ENCODE data around the gene ATXN7.

DNA sequence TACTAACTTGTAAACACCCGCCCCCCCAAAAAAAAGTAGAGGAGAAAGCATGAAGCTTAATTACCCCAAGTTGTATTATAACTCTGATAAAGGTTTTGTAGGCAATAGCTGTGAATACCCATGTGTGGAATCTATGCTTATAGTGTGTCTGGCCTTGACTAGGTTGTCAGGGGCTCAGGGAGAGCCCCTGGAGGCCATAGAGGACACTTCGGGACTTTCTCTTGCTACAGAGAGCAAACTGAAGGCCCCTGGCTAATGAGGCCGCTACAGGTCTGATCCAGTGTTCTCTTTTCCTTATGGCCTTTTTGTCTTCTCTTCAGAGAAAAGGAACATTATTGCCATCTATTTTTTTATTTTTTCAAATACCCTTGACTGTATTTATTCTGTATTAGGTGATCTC lies 67.6 kb downstream of the ATXN7 start:
- TF ChIP-seq CTCF (IDR thresholded peaks at IDR 0.05; ENCODE audit: poor library complexity, severe bottlenecking) (no peak), EP300 (conservative IDR thresholded peaks at IDR 0.05; ENCODE audit: poor library complexity, severe bottlenecking) (no peak), EZH2 (IDR thresholded peaks at IDR 0.05; ENCODE audit: borderline replicate concordance, insufficient read depth, low read length, poor library complexity, severe bottlenecking) (no peak), TAF1 (IDR thresholded peaks at IDR 0.05; ENCODE audit: low read depth) (no peak), MXI1 (conservative IDR thresholded peaks at IDR 0.05; ENCODE audit: poor library complexity, severe bottlenecking) (no peak), POLR2AphosphoS5 (IDR thresholded peaks at IDR 0.05) (no peak), RAD21 (conservative IDR thresholded peaks at IDR 0.05) (no peak), SMC3 (conservative IDR thresholded peaks at IDR 0.05; ENCODE audit: poor library complexity) (no peak)
- TF ChIP-seq, protein P1, sequence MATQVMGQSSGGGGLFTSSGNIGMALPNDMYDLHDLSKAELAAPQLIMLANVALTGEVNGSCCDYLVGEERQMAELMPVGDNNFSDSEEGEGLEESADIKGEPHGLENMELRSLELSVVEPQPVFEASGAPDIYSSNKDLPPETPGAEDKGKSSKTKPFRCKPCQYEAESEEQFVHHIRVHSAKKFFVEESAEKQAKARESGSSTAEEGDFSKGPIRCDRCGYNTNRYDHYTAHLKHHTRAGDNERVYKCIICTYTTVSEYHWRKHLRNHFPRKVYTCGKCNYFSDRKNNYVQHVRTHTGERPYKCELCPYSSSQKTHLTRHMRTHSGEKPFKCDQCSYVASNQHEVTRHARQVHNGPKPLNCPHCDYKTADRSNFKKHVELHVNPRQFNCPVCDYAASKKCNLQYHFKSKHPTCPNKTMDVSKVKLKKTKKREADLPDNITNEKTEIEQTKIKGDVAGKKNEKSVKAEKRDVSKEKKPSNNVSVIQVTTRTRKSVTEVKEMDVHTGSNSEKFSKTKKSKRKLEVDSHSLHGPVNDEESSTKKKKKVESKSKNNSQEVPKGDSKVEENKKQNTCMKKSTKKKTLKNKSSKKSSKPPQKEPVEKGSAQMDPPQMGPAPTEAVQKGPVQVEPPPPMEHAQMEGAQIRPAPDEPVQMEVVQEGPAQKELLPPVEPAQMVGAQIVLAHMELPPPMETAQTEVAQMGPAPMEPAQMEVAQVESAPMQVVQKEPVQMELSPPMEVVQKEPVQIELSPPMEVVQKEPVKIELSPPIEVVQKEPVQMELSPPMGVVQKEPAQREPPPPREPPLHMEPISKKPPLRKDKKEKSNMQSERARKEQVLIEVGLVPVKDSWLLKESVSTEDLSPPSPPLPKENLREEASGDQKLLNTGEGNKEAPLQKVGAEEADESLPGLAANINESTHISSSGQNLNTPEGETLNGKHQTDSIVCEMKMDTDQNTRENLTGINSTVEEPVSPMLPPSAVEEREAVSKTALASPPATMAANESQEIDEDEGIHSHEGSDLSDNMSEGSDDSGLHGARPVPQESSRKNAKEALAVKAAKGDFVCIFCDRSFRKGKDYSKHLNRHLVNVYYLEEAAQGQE (IDR thresholded peaks at IDR 0.05; ENCODE audit: borderline replicate concordance) = no peak
